ENCODE data around the gene GPX8.

Gene GPX8

DNA sequence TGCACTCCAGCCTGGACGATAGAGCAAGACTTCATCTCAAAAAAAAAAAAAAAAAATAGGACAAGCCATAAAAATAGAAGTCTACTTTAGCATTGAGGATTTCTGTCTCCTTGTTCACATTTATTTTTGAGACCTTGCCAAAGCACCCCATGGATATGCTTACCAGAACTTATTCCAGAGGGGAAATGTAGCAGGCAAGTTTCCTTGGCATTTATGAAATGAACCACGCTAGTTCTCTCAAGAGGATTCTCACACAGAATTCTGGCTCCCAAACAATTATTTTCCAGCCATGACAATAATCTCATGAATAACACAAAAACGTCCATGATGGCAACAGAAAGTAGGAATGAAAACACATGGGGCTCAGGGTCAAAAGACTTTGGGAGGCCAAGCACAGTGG lies 23.4 kb upstream of the GPX8 start:
- DNase-seq, result no peak
- H3K9me3 ChIP-seq, result no peaks in the 10 kb centered on the region
- H3K4me3 ChIP-seq (ENCODE audit: low read depth, low read length), result no peak overlapping the region
- no peaks in the 10 kb centered on the region for H3K4me1 ChIP-seq
- TF ChIP-seq, protein P1, sequence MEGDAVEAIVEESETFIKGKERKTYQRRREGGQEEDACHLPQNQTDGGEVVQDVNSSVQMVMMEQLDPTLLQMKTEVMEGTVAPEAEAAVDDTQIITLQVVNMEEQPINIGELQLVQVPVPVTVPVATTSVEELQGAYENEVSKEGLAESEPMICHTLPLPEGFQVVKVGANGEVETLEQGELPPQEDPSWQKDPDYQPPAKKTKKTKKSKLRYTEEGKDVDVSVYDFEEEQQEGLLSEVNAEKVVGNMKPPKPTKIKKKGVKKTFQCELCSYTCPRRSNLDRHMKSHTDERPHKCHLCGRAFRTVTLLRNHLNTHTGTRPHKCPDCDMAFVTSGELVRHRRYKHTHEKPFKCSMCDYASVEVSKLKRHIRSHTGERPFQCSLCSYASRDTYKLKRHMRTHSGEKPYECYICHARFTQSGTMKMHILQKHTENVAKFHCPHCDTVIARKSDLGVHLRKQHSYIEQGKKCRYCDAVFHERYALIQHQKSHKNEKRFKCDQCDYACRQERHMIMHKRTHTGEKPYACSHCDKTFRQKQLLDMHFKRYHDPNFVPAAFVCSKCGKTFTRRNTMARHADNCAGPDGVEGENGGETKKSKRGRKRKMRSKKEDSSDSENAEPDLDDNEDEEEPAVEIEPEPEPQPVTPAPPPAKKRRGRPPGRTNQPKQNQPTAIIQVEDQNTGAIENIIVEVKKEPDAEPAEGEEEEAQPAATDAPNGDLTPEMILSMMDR (IDR thresholded peaks at IDR 0.05; ENCODE audit: low read depth, low read length), result no peak
- H3K36me3 ChIP-seq, result no peaks in the 10 kb centered on the region
- no peaks in the 10 kb centered on the region for H3K27me3 ChIP-seq

DNA sequence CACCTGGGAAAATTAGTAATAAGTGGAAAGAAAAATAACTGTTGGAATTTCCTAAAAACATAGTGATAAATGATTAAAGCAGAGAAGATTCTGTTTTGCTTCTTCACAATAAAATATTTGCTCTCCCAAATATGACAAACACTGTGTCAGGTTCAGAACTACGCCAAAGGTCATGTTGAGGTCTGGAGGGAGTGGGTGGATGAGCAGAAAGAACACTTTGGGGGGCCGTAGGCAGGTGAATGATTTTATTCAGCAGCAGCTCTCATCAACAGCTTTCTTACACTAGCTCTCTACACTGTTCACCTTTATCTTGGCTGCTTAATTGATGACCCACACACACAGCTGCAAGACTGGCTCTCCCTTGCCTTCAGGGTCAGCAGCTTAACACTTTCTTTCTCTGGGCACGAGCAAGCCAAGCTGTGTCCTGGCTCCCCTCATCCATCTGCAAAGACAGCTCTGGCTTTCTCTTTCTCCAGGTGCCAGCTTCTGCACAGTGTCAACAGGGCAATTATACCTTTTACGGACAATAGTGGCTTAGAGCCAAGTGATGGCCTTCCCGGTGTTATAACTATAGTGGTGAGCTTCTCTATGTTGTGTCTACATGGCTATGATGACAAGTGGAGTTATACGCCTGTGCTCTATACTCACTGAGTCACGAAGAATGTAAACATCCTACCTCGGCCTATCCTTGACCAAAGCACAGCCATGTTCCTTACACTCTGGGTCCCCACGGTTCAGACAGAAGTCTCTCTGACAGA lies 18.9 kb upstream of the GPX8 start:
- no peak overlapping the region for H3K4me3 ChIP-seq (ENCODE audit: low read depth, low read length)
- H3K36me3 ChIP-seq, result no peaks in the 10 kb centered on the region
- no peaks in the 10 kb centered on the region for H3K4me1 ChIP-seq
- no peaks in the 10 kb centered on the region for H3K9me3 ChIP-seq
- DNase-seq, result no peak
- H3K27me3 ChIP-seq, result no peaks in the 10 kb centered on the region; the same call in 1 of the 2 replicates
- TF ChIP-seq, protein P1 (IDR thresholded peaks at IDR 0.05; ENCODE audit: low read depth, low read length), result no peak

DNA sequence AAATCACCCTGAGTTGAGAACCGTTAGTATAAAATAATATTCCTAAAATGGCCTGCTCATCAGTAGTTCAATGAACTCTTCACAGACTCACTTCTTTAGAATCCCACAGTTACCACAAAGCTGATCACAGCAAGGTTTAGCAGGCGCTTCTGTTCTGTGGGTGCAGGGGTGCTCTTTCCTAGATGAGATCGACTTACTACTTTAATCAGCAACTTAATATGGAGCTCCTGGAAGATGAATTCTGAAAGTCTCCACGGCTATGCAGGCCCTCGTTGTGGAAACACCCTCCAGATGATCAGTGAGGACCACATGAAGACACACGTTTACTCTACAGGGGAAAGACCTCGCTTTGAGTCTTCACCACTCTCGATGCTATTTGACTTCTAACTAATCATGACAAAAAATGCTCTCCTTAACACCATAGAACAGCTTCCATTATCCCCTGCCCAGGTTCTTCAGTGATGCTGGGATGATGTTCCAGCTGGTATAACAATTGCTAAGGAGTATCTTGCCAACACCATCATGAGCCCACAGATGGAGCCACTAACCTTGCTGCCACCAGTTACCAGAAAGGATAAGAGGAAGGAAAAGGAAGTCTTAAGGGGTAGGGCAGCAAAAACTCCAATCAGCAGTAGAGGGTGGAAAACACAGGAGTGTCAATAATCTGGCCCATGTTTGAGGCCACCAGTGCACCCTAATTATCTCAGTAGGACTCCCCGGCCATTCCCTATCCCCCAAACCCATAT lies 17.9 kb upstream of the GPX8 start:
- no peaks in the 10 kb centered on the region; the same call in 1 of the 2 replicates for H3K27me3 ChIP-seq
- DNase-seq, result no peak
- H3K4me1 ChIP-seq, result no peaks in the 10 kb centered on the region
- H3K9me3 ChIP-seq, result no peaks in the 10 kb centered on the region
- H3K36me3 ChIP-seq, result no peaks in the 10 kb centered on the region
- no peak overlapping the region for H3K4me3 ChIP-seq (ENCODE audit: low read depth, low read length)
- TF ChIP-seq, protein P1 (IDR thresholded peaks at IDR 0.05; ENCODE audit: low read depth, low read length), result no peak

DNA sequence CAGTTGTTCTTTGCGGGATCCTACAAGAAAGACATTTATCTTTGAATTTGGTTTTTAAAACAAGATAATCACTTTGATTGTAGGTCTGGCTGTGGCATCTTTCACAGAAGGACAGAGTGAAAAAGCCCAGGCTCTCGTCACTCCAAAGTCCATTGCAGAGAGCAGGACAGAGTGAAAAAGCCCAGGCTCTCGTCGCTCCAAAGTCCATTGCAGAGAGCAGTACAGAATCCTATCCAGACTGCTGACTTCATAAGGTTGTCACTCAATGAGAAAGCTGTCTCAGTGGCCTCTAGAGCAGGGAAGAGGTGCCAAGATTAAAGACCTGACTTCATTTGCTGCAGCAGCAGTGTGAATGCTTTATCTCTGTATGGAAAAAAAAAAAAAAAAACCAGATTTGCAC lies 16.3 kb upstream of the GPX8 start:
- no peaks in the 10 kb centered on the region for H3K4me1 ChIP-seq
- no peaks in the 10 kb centered on the region; the same call in 1 of the 2 replicates for H3K27me3 ChIP-seq
- no peak overlapping the region for H3K4me3 ChIP-seq (ENCODE audit: low read depth, low read length)
- no peaks in the 10 kb centered on the region for H3K36me3 ChIP-seq
- no peaks in the 10 kb centered on the region for H3K9me3 ChIP-seq
- TF ChIP-seq, protein P1 (IDR thresholded peaks at IDR 0.05; ENCODE audit: low read depth, low read length), result no peak
- DNase-seq, result no peak

DNA sequence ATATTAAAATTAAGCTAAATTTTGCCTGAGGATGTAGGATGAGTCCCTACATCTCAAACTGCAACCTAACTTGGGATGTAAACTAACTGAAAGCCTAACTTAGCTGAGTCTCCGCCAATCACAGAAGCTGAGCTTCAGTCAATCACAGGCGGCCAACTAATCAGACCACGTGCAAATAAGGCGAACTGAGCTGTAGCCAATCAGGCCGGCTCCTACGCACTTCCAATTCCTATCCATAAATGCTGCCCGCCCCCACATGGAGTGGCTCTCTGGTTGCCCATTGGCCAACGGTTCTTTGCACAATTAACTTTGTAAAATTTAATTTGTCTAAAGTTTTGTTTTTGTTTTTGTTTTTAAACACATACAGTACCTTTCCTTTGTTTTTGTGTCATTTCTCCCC lies 13.9 kb upstream of the GPX8 start:
- H3K4me3 ChIP-seq (ENCODE audit: low read depth, low read length), result no peak overlapping the region

More for the DNA sequence above, 13.9 kb upstream of the GPX8 start:
- TF ChIP-seq, protein P1 (IDR thresholded peaks at IDR 0.05; ENCODE audit: low read depth, low read length), result no peak
- Histone ChIP-seq H3K27me3 (peaks cover 11% of the 10 kb centered on the region), H3K9me3 (no peaks in the 10 kb centered on the region), H3K36me3 (no peaks in the 10 kb centered on the region), H3K4me1 (no peaks in the 10 kb centered on the region)
- no peak for DNase-seq
